Body of pancreas (tissue), 4 donors: ENCODE measurements around the gene FGF12. TPM values are rescaled to one million over a fixed set of nuclear protein-coding genes. Genes with fewer than 3 reads are reported as not detected.

Experiments
- ATAC-seq: fragments of 150-250 bp; one replicate; pipeline ENCODE4 v1.9.1; 2016
- DNase-seq, 4 donors: peaks; one replicate each; pipeline ENCODE4 v3.0.0-alpha.2; 2019
- H3K27ac ChIP-seq, 4 donors: fragments of 200-600 bp; sonication (generic); 1 replicate in 3 of 4; 2 replicates in 1 of 4; pipeline versions ENCODE4 v1.5.1 to v1.6.1; 2016 to 2019; ENCODE audit warnings: mild to moderate bottlenecking in 1 of 4, mixed read lengths in 1 of 4, moderate library complexity in 1 of 4
- H3K27me3 ChIP-seq, 2 donors: fragments of 200-600 bp; sonication (generic); one replicate each; pipeline ENCODE4 v1.6.0; 2016; ENCODE audit warnings: mild to moderate bottlenecking in 1 of 2
- H3K36me3 ChIP-seq, 2 donors: fragments of 200-600 bp; sonication (generic); replicated peaks in 1 of 2; 2 replicates each; pipeline ENCODE4 v1.5.1; 2016; ENCODE audit warnings: low read depth in 2 of 2; ENCODE audit not compliant: insufficient read depth in 1 of 2
- H3K4me1 ChIP-seq: fragments of 200-600 bp; sonication (generic); one replicate; pipeline ENCODE4 v1.6.0; 2016
- H3K4me3 ChIP-seq, 2 donors: fragments of 200-600 bp; sonication (generic); 1 replicate in 1 of 2; 2 replicates in 1 of 2; pipeline ENCODE4 v1.5.1; 2016 to 2019
- H3K9me3 ChIP-seq, 3 donors: fragments of 200-600 bp; sonication (generic); 1 replicate in 2 of 3; 2 replicates in 1 of 3; pipeline ENCODE4 v1.5.1; 2016
- CTCF ChIP-seq, 7 experiments: fragments of 450-650 bp in 4 of 7; fragments of 200-600 bp in 3 of 7; sonication (generic) in 3 of 7; IDR thresholded peaks; one replicate each; pipeline ENCODE4 v1.5.1; 2016 to 2019; ENCODE audit warnings: antibody characterized with exemption in 7 of 7
- POLR2A ChIP-seq, 3 donors: fragments of 450-650 bp; IDR thresholded peaks; one replicate each; pipeline ENCODE4 v1.6.1; 2016; ENCODE audit warnings: antibody characterized with exemption in 3 of 3, mild to moderate bottlenecking in 2 of 3
- WGBS, 2 donors: methylation state at CpG; one replicate each; pipeline ENCODE4 v1.1.5; 2017; 5-methylcytosine and 5-hydroxymethylcytosine counted together
- intact Hi-C: fragments of 100-400 bp; cut with DNase I; formaldehyde crosslinking; loops from one replicate; pipeline ENCODE4 v1.15.1; 2023
- total RNA-seq, 2 donors: library from RNA; depleted of rRNA; stranded (reverse); fragments of >200 nt; gene quantifications; one replicate each; pipeline ENCODE4 v1.1.0, GENCODE V29; 2016

Gene FGF12
- total RNA-seq, 2 donors from 2014 or later = 0.99 to 2.3 TPM

DNA sequence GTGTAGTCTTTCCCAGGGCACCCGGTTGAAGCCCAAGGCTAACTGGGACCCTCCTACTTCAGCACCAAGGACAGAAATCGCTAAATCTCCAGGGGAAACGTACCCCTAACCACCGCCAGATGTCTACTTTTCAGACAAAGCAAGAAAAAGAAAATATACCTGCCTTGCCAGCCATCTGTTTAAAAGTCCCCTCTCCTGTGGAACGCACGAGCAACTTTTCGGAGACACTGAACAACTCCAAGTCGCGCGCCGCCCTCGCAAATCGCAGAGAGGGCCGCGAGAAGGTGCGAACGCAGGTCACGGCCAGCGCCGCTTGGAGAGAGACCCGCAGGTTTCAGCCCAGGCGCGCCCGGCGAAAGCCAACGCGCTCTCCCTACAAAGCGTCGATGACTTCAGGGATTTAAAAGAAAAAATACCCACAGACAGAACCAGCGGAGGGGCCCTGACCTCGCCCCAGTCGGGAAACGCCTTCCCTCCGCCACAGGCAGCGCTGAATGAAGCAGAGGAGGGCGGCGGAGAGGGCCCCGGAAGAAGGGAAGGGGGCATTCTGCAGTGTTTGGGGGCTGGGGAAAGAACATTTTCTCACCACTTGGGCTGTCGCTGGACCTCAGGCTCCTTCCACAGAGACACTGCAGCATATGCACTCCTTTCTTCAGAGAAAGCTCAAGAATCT, 213.1 kb downstream of the FGF12 start:
- Histone ChIP-seq H3K4me1 (peaks cover 15% of the 10 kb centered on the region), H3K9me3 (no peaks in the 10 kb centered on the region), H3K27me3 (no peaks in the 10 kb centered on the region), H3K36me3 (no peaks in the 10 kb centered on the region), H3K27ac (peak overlapping the region in 3 of 4 donors; percentile 72 to 93 (median 90)), H3K4me3 (peak overlapping the region; percentile 38 to 73)
- ATAC-seq (peak; percentile 27), DNase-seq (peak; percentile 24 to 52 (median 40))
- intact Hi-C loops = no loop called here
- TF ChIP-seq POLR2A (IDR thresholded peaks at IDR 0.05) = no peak
- peak in 4 of 7 experiments; percentile 11 to 36 (median 18) for TF ChIP-seq CTCF (IDR thresholded peaks at IDR 0.05)
- 1% methylated on average over 39 of the region's 39 CpGs for WGBS, 2 donors

DNA sequence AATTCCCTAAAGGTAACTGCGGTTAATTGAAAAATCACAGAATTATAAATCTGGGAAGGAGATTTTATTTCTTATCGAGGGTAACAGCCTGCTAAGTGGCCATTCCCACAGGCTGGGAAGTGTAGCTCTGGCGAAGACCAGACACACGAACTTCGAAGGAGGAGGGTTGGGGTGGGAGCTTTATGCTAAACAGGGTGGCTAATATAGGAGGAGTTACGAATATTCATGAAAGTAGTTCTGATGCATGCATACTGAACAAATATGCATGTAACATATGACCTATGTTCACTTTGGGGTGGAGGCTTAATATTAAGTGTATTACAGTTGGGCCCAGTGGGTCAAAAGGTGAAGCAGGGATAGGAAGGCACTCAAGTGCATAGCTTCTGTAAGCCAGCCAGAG, 221.6 kb downstream of the FGF12 start:
- Histone ChIP-seq H3K27me3 (no peaks in the 10 kb centered on the region), H3K27ac (no peak overlapping the region), H3K36me3 (no peaks in the 10 kb centered on the region), H3K4me3 (no peak overlapping the region), H3K4me1 (no peaks in the 10 kb centered on the region), H3K9me3 (no peaks in the 10 kb centered on the region)
- ATAC-seq (no peak), DNase-seq (no peak)
- no peak for TF ChIP-seq POLR2A (IDR thresholded peaks at IDR 0.05)
- no peak for TF ChIP-seq CTCF (IDR thresholded peaks at IDR 0.05)
- intact Hi-C loops = no loop called here
- WGBS, 2 donors = 68 to 81% methylated on average over 6 of the region's 6 CpGs

GRCh38 chr3:192501401-192501800, 225.9 kb downstream of the FGF12 start:
- Histone ChIP-seq H3K27me3 (no peaks in the 10 kb centered on the region), H3K4me1 (no peaks in the 10 kb centered on the region), H3K9me3 (no peaks in the 10 kb centered on the region), H3K27ac (no peak overlapping the region), H3K4me3 (no peak overlapping the region), H3K36me3 (no peaks in the 10 kb centered on the region)
- 92 to 97% methylated on average over 3 of the region's 3 CpGs for WGBS, 2 donors
- intact Hi-C loops = no loop called here
- no peak for ATAC-seq
- no peak for TF ChIP-seq CTCF (IDR thresholded peaks at IDR 0.05)
- TF ChIP-seq POLR2A (IDR thresholded peaks at IDR 0.05) = no peak
- no peak for DNase-seq

DNA sequence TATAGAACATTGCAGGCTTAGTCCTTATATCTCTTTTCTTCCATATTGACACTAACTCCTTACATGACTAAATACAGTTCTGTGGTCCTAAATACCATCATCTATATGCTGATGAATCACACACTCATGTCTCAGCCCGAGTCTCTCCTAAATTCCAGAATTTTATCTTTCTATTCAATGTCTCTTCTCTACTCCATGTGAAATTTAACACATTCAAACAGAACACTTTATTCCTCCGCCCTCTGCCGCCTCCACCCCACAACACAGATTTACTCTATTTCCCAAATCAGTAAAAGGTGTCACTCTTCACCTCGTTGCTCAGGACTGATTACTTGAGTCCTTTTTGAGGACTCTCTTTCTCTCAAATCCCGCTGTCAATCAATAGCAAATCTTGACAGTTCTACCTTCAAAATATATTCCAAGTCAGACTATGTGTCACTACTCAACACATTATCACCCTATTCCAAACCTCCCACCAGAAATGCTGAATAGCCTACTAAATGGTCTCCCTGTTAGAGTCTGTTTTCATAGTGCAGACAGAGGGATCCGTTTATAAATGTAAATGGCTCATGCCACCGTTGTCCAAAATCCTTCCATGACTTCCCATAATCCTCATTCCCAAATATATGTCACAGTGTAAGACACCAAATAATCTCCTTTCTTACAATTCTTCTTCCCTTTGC, 230.3 kb downstream of the FGF12 start:
- H3K36me3 ChIP-seq = no peaks in the 10 kb centered on the region
- intact Hi-C loops = no loop called here
- ATAC-seq = no peak

More for the DNA sequence above, 230.3 kb downstream of the FGF12 start:
- Histone ChIP-seq H3K9me3 (no peaks in the 10 kb centered on the region), H3K27ac (no peak overlapping the region), H3K4me3 (no peak overlapping the region), H3K4me1 (no peaks in the 10 kb centered on the region), H3K27me3 (no peaks in the 10 kb centered on the region)
- no peak for DNase-seq
- TF ChIP-seq POLR2A (IDR thresholded peaks at IDR 0.05) (no peak), CTCF (IDR thresholded peaks at IDR 0.05) (no peak)
- 69 to 80% methylated on average over 7 of the region's 7 CpGs for WGBS, 2 donors
